Stimulated activated naive B cell treated with anti-CD40 and anti-IgM and Interleukin-4, amounts not matched to agents 10 μg/mL and 1 μg/mL and 100 μg/mL, for 72 hours (primary cell): ENCODE data around the gene DISC1.
A peak's percentile ranks its signal among the peaks of the same experiment; 100 is the strongest.
"Not testable (repeated sequence)": the region's sequence is repeated elsewhere in the genome, so short reads cannot be mapped to it uniquely, and the experiment has no call there.

ENCODE experiments used
- ATAC-seq, 2 donors: fragments of 150-1000 bp; cut with Tn5 transposase; replicated peaks; 2 replicates each; pipeline ENCODE4 v1.10.0; 2021; ENCODE audit warnings: moderate library complexity in 1 of 2
- DNase-seq: peaks from one replicate; pipeline ENCODE4 v3.0.0; 2021
- H3K27ac Mint-ChIP-seq: one replicate; pipeline ENCODE4 v1.8.0; 2022; ENCODE audit warnings: mild to moderate bottlenecking, mixed read lengths
- H3K27me3 Mint-ChIP-seq, 2 donors: one replicate each; pipeline ENCODE4 v1.8.0; 2022; ENCODE audit warnings: mixed read lengths in 2 of 2
- H3K36me3 Mint-ChIP-seq, 2 donors: one replicate each; pipeline ENCODE4 v1.8.0; 2022; ENCODE audit warnings: mixed read lengths in 2 of 2, mild to moderate bottlenecking in 1 of 2
- H3K4me1 Mint-ChIP-seq, 2 donors: one replicate each; pipeline ENCODE4 v1.8.0; 2022; ENCODE audit warnings: mixed read lengths in 2 of 2, mild to moderate bottlenecking in 1 of 2
- H3K4me3 Mint-ChIP-seq, 2 donors: one replicate each; pipeline ENCODE4 v1.8.0; 2022; ENCODE audit warnings: mild to moderate bottlenecking in 2 of 2, mixed read lengths in 2 of 2, moderate library complexity in 1 of 2
- H3K9me3 Mint-ChIP-seq, 2 donors: one replicate each; pipeline ENCODE4 v1.8.0; 2022; ENCODE audit warnings: mixed read lengths in 2 of 2, mild to moderate bottlenecking in 1 of 2

DISC1 gene

GRCh38 chr1:231613419-231614349, 12.9 kb upstream of the DISC1 start:
- Mint-ChIP-seq H3K27ac (peak overlapping the region; percentile 26), H3K4me3 (peak overlapping the region in 1 of 2 donors; percentile 7), H3K4me1 (peaks cover 44 to 52% of the 10 kb centered on the region in 2 donors), H3K36me3 (peaks cover 4 to 15% of the 10 kb centered on the region in 2 donors), H3K9me3 (peaks cover 2 to 11% of the 10 kb centered on the region in 2 donors), H3K27me3 (peaks cover 19 to 25% of the 10 kb centered on the region in 2 donors)
- ATAC-seq (peak; percentile 26 to 43), DNase-seq (no peak)

- H3K27ac Mint-ChIP-seq, result no peak overlapping the region
- ATAC-seq (no peak), DNase-seq (no peak)
- no peak overlapping the region for H3K4me3 Mint-ChIP-seq
- H3K27me3 Mint-ChIP-seq, result peaks cover 24 to 25% of the 10 kb centered on the region in 2 donors
- peaks cover 28 to 38% of the 10 kb centered on the region in 2 donors for H3K4me1 Mint-ChIP-seq
- peaks cover 2 to 9% of the 10 kb centered on the region in 2 donors for H3K36me3 Mint-ChIP-seq
- peaks cover 2 to 11% of the 10 kb centered on the region in 2 donors for H3K9me3 Mint-ChIP-seq
Observed at GRCh38 chr1:231616667-231617066, 9.9 kb upstream of the DISC1 start.

DNA sequence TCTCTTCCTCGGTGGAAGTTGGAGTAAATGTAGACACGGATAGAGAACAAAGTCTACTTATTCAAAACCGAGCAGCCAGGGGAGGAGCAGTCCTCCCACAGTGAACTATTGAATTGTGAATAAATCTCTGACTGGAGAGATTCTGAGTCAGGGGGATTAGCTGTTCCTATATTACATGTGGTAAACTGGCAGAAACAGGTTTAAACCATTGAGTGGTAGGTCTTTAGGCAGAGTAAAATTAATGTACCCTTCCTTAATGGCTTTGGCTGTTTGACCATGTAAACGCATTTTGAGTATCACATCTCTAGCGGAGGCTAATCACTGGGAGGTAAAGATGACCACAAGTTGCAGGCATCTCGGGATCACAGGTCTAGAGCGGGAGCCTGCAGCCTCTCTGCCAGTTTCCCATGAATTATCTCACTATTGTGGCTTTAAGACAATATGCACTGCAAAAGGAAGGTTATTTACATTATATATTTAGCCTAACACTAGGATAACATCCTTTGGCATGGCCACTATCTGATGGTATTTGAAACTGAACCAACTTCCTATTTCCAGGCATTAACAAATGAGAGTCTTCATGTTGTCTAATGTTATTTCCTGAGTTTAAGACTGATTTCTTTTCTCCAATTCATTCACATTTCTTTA, 7.9 kb upstream of the DISC1 start:
- Mint-ChIP-seq H3K27me3 (peaks cover 37 to 42% of the 10 kb centered on the region in 2 donors), H3K4me1 (peaks cover 13 to 18% of the 10 kb centered on the region in 2 donors), H3K36me3 (peaks cover 2 to 8% of the 10 kb centered on the region in 2 donors), H3K9me3 (peaks cover 2 to 8% of the 10 kb centered on the region in 2 donors), H3K4me3 (no peak overlapping the region), H3K27ac (no peak overlapping the region)
- ATAC-seq (no peak), DNase-seq (no peak)

GRCh38 chr1:231619257-231619634, 7.3 kb upstream of the DISC1 start:
- Mint-ChIP-seq H3K27me3 (peaks cover 39 to 45% of the 10 kb centered on the region in 2 donors), H3K4me3 (no peak overlapping the region), H3K4me1 (peaks cover 8 to 13% of the 10 kb centered on the region in 2 donors), H3K9me3 (peaks cover 0 to 3% of the 10 kb centered on the region in 2 donors), H3K27ac (no peak overlapping the region), H3K36me3 (peaks cover 2 to 4% of the 10 kb centered on the region in 2 donors)
- no peak for DNase-seq
- no peak for ATAC-seq

GRCh38 chr1:231625042-231625441, 1.5 kb upstream of the DISC1 start:
- not testable (repeated sequence) for H3K4me3 Mint-ChIP-seq, H3K36me3 Mint-ChIP-seq, ATAC-seq, DNase-seq, H3K27ac Mint-ChIP-seq, H3K9me3 Mint-ChIP-seq
- peaks cover 33 to 48% of the 10 kb centered on the region in 2 donors for H3K27me3 Mint-ChIP-seq
- peaks cover 13 to 28% of the 10 kb centered on the region in 2 donors for H3K4me1 Mint-ChIP-seq

DNA sequence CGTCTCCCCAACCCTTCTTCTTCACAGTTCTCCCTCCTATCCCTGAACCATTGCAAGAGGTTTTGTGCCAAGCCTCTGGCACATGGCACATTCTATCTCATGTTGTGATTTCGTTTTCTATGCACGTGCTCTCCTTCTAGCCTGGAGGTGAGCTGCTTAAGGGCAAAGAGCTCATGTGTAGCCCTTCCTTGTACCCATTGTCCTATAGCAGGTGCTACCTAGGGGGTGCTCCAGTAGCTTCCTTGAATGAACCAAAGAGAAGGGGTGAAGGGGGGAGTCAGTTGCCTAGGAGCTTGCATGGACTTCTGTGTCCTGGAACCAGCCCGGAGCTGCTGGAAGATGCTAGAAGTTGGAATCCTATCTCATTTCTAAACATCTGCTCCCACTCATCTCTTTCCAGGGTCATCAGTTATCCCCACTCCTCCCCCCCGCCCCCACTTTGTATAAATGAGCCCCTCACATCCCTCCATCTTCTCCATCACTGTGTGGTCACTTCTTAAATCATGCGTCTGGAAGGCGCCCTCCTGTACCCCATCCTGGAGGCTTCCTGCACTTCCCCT, 535 bp upstream of the DISC1 start:
- DNase-seq, result no peak

GRCh38 chr1:231626951-231627614, 493 bp downstream of the DISC1 start:
- H3K4me3 Mint-ChIP-seq, result peak overlapping the region; percentile 84 to 85
- H3K27ac Mint-ChIP-seq, result no peak overlapping the region
- ATAC-seq (peak; percentile 74 to 83), DNase-seq (peak; percentile 48)
- H3K36me3 Mint-ChIP-seq, result no peaks in the 10 kb centered on the region
- peaks cover 0 to 3% of the 10 kb centered on the region in 2 donors for H3K9me3 Mint-ChIP-seq
- peaks cover 13 to 28% of the 10 kb centered on the region in 2 donors for H3K4me1 Mint-ChIP-seq
- peaks cover 17 to 31% of the 10 kb centered on the region in 2 donors for H3K27me3 Mint-ChIP-seq

More for the DNA sequence above, 535 bp upstream of the DISC1 start:
- Mint-ChIP-seq H3K36me3 (no peaks in the 10 kb centered on the region), H3K27me3 (peaks cover 23 to 39% of the 10 kb centered on the region in 2 donors), H3K4me1 (peaks cover 13 to 28% of the 10 kb centered on the region in 2 donors), H3K4me3 (peak overlapping the region; percentile 84 to 85), H3K9me3 (peaks cover 0 to 3% of the 10 kb centered on the region in 2 donors), H3K27ac (peak overlapping the region; percentile 56)
- ATAC-seq, result no peak

DNA sequence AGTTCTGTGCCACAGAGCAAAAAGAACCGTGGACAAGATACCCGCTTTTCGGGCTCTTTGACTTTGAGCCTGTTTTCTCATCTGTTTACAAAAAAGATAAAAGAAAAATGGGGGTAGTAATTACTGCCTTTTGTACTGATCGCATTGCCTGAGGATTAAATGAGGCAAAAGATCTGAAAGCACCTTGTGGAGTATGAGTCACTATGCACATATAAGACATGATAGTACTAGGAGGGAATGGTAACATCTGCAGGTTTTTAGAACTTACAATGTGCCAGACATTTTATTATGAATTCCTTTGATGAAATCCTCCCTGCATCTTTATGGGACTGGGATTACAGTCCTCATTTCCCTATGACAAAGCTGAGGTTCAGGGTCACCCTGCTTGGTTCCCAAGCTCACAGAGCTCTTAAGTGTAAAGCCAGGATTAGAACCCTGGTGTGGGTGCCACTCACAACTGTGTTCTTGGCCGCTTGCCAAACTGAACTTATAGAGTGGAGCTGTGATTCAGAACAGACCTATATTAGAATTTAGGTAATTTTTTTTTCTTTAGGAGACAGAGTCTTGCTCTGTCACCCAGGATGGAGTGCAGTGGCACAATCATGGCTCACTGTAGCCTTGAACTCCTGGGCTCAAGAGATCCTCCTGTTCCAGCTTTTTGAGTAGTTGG, 1.8 kb downstream of the DISC1 start:
- ATAC-seq (no peak), DNase-seq (no peak)
- Mint-ChIP-seq H3K36me3 (no peaks in the 10 kb centered on the region), H3K4me3 (no peak overlapping the region), H3K27me3 (peaks cover 10 to 18% of the 10 kb centered on the region in 2 donors), H3K4me1 (peaks cover 11 to 28% of the 10 kb centered on the region in 2 donors), H3K9me3 (peaks cover 0 to 3% of the 10 kb centered on the region in 2 donors), H3K27ac (no peak overlapping the region)

- peaks cover 0 to 3% of the 10 kb centered on the region in 2 donors for H3K9me3 Mint-ChIP-seq
- H3K27ac Mint-ChIP-seq, result no peak overlapping the region
- DNase-seq, result no peak
Observed at GRCh38 chr1:231629132-231629531, 2.5 kb downstream of the DISC1 start.

GRCh38 chr1:231630558-231631205, 4.1 kb downstream of the DISC1 start:
- Mint-ChIP-seq H3K36me3 (no peaks in the 10 kb centered on the region), H3K27ac (no peak overlapping the region), H3K9me3 (peaks cover 0 to 2% of the 10 kb centered on the region in 2 donors), H3K4me3 (no peak overlapping the region), H3K27me3 (peaks cover 3 to 10% of the 10 kb centered on the region in 2 donors), H3K4me1 (peaks cover 14 to 32% of the 10 kb centered on the region in 2 donors)
- DNase-seq (no peak), ATAC-seq (no peak)

More at GRCh38 chr1:231629132-231629531, 2.5 kb downstream of the DISC1 start:
- H3K27me3 Mint-ChIP-seq, result peaks cover 4 to 11% of the 10 kb centered on the region in 2 donors
- no peak overlapping the region for H3K4me3 Mint-ChIP-seq
- peaks cover 11 to 28% of the 10 kb centered on the region in 2 donors for H3K4me1 Mint-ChIP-seq
- no peak for ATAC-seq
- no peaks in the 10 kb centered on the region for H3K36me3 Mint-ChIP-seq

DNA sequence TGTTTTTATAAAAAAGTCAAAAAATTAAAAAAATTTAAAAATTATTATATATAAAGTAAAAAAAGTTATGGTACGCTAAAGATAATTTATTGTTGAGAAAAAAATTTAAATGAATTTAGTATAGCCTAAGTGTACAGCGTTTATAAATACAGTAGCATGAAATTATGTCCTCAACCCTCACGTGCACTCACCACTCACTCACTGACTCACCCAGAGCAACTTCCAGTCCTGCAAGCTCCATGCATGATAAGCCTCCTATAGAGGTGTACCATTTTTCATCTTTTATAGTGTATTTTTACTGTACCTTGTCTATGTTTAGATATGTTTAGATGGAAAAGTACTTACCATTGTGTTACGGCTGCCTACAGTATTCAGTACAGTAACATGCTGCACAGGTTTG, 5.1 kb downstream of the DISC1 start:
- Mint-ChIP-seq H3K36me3 (no peaks in the 10 kb centered on the region), H3K27me3 (no peaks in the 10 kb centered on the region), H3K9me3 (no peaks in the 10 kb centered on the region)

GRCh38 chr1:231632119-231632518, 5.5 kb downstream of the DISC1 start:
- ATAC-seq (no peak), DNase-seq (no peak)
- no peaks in the 10 kb centered on the region for H3K9me3 Mint-ChIP-seq
- H3K27ac Mint-ChIP-seq, result no peak overlapping the region
- no peak overlapping the region for H3K4me3 Mint-ChIP-seq
- H3K27me3 Mint-ChIP-seq, result no peaks in the 10 kb centered on the region
- no peaks in the 10 kb centered on the region for H3K36me3 Mint-ChIP-seq
- peaks cover 7 to 21% of the 10 kb centered on the region in 2 donors for H3K4me1 Mint-ChIP-seq

More for the DNA sequence above, 5.1 kb downstream of the DISC1 start:
- ATAC-seq, result no peak
- no peak for DNase-seq
- no peak overlapping the region for H3K27ac Mint-ChIP-seq
- peaks cover 7 to 22% of the 10 kb centered on the region in 2 donors for H3K4me1 Mint-ChIP-seq
- H3K4me3 Mint-ChIP-seq, result no peak overlapping the region
